Activated CD8-positive, alpha-beta T cell treated with anti-CD3 and anti-CD28 coated beads for 36 hours (primary cell): ENCODE measurements around the gene CFAP92. TPM values are rescaled to one million over a fixed set of nuclear protein-coding genes. Genes with fewer than 3 reads are reported as not detected.
A peak's percentile ranks its signal among the peaks of the same experiment; 100 is the strongest.

Experiments used
- ATAC-seq: fragments of 200-7000 bp; cut with Tn5 transposase; one replicate; pipeline ENCODE4 v1.10.0; 2021; ENCODE audit warnings: mild to moderate bottlenecking, moderate library complexity
- CTCF ChIA-PET: fragments of 350-600 bp; sonication (Branson Sonifier 250); formaldehyde crosslinking; loops from one replicate; lab custom pipeline; 2021; ENCODE audit warnings: antibody characterized with exemption; lab: Charles Lee
- POLR2A ChIA-PET: fragments of 350-600 bp; sonication (Branson Sonifier 250); formaldehyde crosslinking; loops from one replicate; lab custom pipeline; 2021; ENCODE audit warnings: antibody characterized with exemption; lab: Charles Lee
- DNase-seq: peaks from one replicate; pipeline ENCODE4 v3.0.0-alpha.2; 2020
- H3K27ac Mint-ChIP-seq: one replicate; pipeline ENCODE4 v1.8.0; 2021; ENCODE audit warnings: mild to moderate bottlenecking, mixed read lengths
- H3K27me3 Mint-ChIP-seq: one replicate; pipeline ENCODE4 v1.8.0; 2021; ENCODE audit warnings: mixed read lengths
- H3K36me3 Mint-ChIP-seq: one replicate; pipeline ENCODE4 v1.8.0; 2021; ENCODE audit warnings: low read depth, mixed read lengths
- H3K4me1 Mint-ChIP-seq: one replicate; pipeline ENCODE4 v1.8.0; 2021; ENCODE audit warnings: low read depth, mixed read lengths
- H3K4me3 Mint-ChIP-seq: one replicate; pipeline ENCODE4 v1.8.0; 2021; ENCODE audit warnings: mild to moderate bottlenecking, moderate library complexity, mixed read lengths
- H3K9me3 Mint-ChIP-seq: one replicate; pipeline ENCODE4 v1.8.0; 2021; ENCODE audit warnings: mixed read lengths
- intact Hi-C: fragments of 100-400 bp; cut with micrococcal nuclease; formaldehyde crosslinking; loops from one replicate; pipeline ENCODE4 v1.10.0; 2022
- total RNA-seq, 2 experiments: library from RNA; stranded (reverse); gene quantifications; one replicate each; pipeline ENCODE4 v1.2.3, GENCODE V29; 2021
- TF ChIP-seq, protein P1 (sequence below): fragments of 200-600 bp; IDR thresholded peaks from one replicate; pipeline ENCODE4 v1.8.0; 2022; ENCODE audit warnings: antibody characterized with exemption, mild to moderate bottlenecking

CFAP92 gene
- total RNA-seq, 2 experiments from 2014 or later: 0.38 to 0.83 TPM

DNA sequence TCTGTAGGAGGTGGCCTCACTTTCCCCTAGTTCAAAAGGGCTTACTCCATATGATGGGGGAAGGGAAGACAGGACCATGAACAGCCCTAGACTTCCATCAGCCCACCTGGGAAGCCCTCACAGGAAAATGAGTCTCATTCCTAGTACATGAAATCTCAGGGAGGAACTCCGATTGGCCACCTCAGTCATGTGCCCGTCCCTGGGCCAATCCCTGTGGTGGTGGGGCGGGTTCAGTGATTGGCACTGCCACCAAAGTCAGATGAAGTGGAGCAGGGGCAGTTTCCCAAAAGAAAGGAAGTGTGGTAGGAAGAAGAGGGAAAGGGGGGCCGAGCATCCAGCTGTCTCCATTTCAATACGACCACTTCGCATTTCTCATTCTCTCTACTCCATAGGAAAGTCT, 40.8 kb upstream of the CFAP92 start:
- ATAC-seq: peak; percentile 55
- Mint-ChIP-seq H3K4me3 (no peak overlapping the region), H3K9me3 (no peaks in the 10 kb centered on the region), H3K27ac (no peak overlapping the region), H3K27me3 (no peaks in the 10 kb centered on the region), H3K4me1 (peaks cover 12% of the 10 kb centered on the region), H3K36me3 (no peaks in the 10 kb centered on the region)
- TF ChIP-seq, protein P1, sequence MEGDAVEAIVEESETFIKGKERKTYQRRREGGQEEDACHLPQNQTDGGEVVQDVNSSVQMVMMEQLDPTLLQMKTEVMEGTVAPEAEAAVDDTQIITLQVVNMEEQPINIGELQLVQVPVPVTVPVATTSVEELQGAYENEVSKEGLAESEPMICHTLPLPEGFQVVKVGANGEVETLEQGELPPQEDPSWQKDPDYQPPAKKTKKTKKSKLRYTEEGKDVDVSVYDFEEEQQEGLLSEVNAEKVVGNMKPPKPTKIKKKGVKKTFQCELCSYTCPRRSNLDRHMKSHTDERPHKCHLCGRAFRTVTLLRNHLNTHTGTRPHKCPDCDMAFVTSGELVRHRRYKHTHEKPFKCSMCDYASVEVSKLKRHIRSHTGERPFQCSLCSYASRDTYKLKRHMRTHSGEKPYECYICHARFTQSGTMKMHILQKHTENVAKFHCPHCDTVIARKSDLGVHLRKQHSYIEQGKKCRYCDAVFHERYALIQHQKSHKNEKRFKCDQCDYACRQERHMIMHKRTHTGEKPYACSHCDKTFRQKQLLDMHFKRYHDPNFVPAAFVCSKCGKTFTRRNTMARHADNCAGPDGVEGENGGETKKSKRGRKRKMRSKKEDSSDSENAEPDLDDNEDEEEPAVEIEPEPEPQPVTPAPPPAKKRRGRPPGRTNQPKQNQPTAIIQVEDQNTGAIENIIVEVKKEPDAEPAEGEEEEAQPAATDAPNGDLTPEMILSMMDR: no peak
- intact Hi-C loops: no loop called here
- no peak for DNase-seq
- ChIA-PET POLR2A (interaction anchor here (1.0 kb wide), 1 partner anchor 18 kb away, joined by 4 read pairs; no protein-coding TSS in a partner anchor), CTCF (interaction anchor here (1.2 kb wide), 1 partner anchor 19 kb away, joined by 3 read pairs; no protein-coding TSS in a partner anchor)

DNA sequence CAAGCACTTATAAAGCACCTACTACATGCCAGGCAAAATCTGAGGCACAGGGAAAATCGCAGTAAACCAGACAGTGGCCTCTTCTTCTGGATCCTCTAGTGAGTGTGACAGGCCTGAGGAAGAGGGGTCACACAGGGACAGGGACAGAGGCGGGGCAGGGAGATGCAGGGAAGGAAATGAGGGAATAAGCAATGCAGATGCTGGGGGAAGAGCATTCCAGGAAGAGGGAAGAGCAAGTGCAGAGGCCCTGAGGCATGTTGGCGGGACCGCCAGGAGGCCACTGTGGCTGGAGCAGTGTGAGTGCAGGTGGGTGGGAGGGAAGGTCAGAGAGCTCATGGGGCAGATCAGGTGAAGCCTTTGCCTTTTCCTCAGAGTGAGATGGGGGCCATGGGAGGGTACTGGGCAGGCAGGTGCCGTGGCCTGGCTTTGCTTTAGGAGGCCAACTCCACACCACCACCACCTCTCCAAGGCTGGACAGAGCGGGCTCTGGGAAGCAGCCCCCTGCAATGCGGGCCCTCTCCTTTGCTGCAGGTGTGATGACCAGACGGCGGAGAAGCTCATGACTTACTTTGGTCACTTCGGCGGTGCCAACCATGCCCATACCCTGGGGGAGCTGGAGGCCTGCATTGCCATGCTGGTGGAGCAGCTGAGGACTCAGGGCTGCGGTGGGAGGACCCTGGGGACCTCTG, 39.9 kb upstream of the CFAP92 start:
- Mint-ChIP-seq H3K9me3 (no peaks in the 10 kb centered on the region), H3K4me3 (no peak overlapping the region)
- CTCF ChIA-PET: interaction anchor here (1.2 kb wide), 1 partner anchor 20 kb away, joined by 3 read pairs; no protein-coding TSS in a partner anchor

DNA sequence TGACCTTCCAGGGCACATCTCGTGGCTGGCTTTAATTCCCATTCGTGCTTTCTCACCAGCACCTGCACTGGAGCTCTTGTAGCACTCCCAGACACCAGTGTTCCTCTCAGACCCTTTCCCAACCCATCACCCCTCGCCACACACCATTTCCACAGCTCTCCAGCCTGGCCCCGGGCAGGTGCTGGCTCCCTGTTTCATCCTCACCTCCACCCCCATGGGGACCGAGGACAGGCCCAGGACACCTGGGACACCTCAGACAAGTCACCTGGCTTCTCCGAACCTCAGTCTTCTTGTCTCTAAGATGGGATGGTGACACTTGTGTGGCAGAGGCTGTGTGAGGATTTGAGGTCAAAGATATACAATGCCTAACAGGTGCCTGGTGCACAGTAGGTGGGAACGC, 39.3 kb upstream of the CFAP92 start:
- Mint-ChIP-seq H3K27me3 (no peaks in the 10 kb centered on the region), H3K9me3 (no peaks in the 10 kb centered on the region), H3K27ac (no peak overlapping the region), H3K4me3 (no peak overlapping the region), H3K36me3 (no peaks in the 10 kb centered on the region), H3K4me1 (peaks cover 12% of the 10 kb centered on the region)
- DNase-seq: no peak
- ATAC-seq: no peak
- TF ChIP-seq, protein P1: no peak
- ChIA-PET CTCF (no interaction called here), POLR2A (interaction anchor here (1.5 kb wide), 1 partner anchor 17 kb away, joined by 3 read pairs; no protein-coding TSS in a partner anchor)
- intact Hi-C loops: no loop called here

More for the DNA sequence above, 39.9 kb upstream of the CFAP92 start:
- DNase-seq (no peak), ATAC-seq (no peak)
- peaks cover 12% of the 10 kb centered on the region for H3K4me1 Mint-ChIP-seq
- intact Hi-C loops: no loop called here
- H3K27ac Mint-ChIP-seq: no peak overlapping the region
- POLR2A ChIA-PET: interaction anchor here (1.5 kb wide), 1 partner anchor 17 kb away, joined by 3 read pairs; no protein-coding TSS in a partner anchor
- TF ChIP-seq, protein P1: no peak
- H3K36me3 Mint-ChIP-seq: no peaks in the 10 kb centered on the region
- no peaks in the 10 kb centered on the region for H3K27me3 Mint-ChIP-seq

DNA sequence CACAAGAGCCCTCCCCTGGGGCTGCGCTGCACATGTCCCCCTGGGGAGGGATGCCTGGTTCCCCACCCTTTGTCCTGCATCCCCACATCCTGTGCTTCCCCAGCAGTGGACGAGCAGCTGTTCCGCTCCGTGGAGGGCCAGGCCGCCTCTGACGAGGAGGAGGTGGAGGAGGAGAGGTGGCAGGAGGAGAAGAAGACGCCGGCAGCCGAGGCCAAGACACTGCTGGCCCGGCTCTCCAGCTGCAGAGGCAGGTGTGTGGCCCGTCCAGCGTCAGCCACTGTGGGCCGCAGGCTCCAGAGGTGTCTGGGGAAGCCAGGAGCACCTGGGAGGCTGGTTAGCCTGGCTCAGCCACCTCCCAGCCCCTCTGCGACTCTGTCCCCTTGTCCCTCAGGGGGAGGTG, 38.8 kb upstream of the CFAP92 start:
- Mint-ChIP-seq H3K36me3 (no peaks in the 10 kb centered on the region), H3K9me3 (no peaks in the 10 kb centered on the region), H3K27ac (no peak overlapping the region), H3K4me1 (peaks cover 12% of the 10 kb centered on the region), H3K4me3 (no peak overlapping the region), H3K27me3 (no peaks in the 10 kb centered on the region)
- POLR2A ChIA-PET: no interaction called here
- intact Hi-C loops: no loop called here
- CTCF ChIA-PET: no interaction called here
- no peak for ATAC-seq
- no peak for DNase-seq
- TF ChIP-seq, protein P1: no peak
